MM.1S (cell line): ENCODE measurements around the gene SLC1A2.

ENCODE experiments used
- DNase-seq: peaks from one replicate; pipeline ENCODE4 v3.0.0-alpha.2; 2015
- H2AFZ ChIP-seq: fragments of 300-600 bp; sonication (generic); 2 replicates; pipeline ENCODE4 v1.6.0; 2016; ENCODE audit warnings: antibody characterized with exemption, low read length
- H3F3A ChIP-seq: fragments of 300-600 bp; sonication (generic); 2 replicates; pipeline ENCODE4 v1.6.1; 2016; ENCODE audit warnings: mild to moderate bottlenecking, antibody characterized with exemption, low read length, moderate library complexity, mixed read lengths; ENCODE audit not compliant: insufficient read depth
- H3K27ac ChIP-seq: fragments of 300-600 bp; sonication (generic); 2 replicates; pipeline ENCODE4 v1.5.1; 2016; ENCODE audit warnings: mild to moderate bottlenecking, low read length
- H3K27me3 ChIP-seq: fragments of 300-600 bp; sonication (generic); replicated peaks from 2 replicates; pipeline ENCODE4 v1.6.0; 2016; ENCODE audit warnings: low read length; ENCODE audit not compliant: insufficient read depth
- H3K36me3 ChIP-seq: fragments of 300-600 bp; sonication (generic); replicated peaks from 2 replicates; pipeline ENCODE4 v1.6.1; 2016; ENCODE audit warnings: mild to moderate bottlenecking, low read length, mixed read lengths; ENCODE audit not compliant: insufficient read depth
- H3K4me1 ChIP-seq: fragments of 300-600 bp; sonication (generic); 2 replicates; pipeline ENCODE4 v1.6.1; 2016; ENCODE audit warnings: low read length, mixed read lengths
- H3K4me2 ChIP-seq: fragments of 300-600 bp; sonication (generic); 2 replicates; pipeline ENCODE4 v1.6.0; 2016; ENCODE audit warnings: low read depth, low read length
- H3K4me3 ChIP-seq: fragments of 300-600 bp; sonication (generic); 2 replicates; pipeline ENCODE4 v1.5.1; 2016; ENCODE audit warnings: low read length, mixed read lengths
- H3K79me2 ChIP-seq: fragments of 300-600 bp; sonication (generic); 2 replicates; pipeline ENCODE4 v1.6.1; 2016; ENCODE audit warnings: mixed run types, low read length, mixed read lengths
- H3K9ac ChIP-seq: fragments of 300-600 bp; sonication (generic); 2 replicates; pipeline ENCODE4 v1.6.1; 2016; ENCODE audit warnings: low read length, mixed read lengths
- H3K9me2 ChIP-seq: fragments of 300-600 bp; sonication (generic); replicated peaks from 2 replicates; pipeline ENCODE4 v1.6.1; 2016; ENCODE audit warnings: mild to moderate bottlenecking, low read length, mixed read lengths; ENCODE audit not compliant: insufficient read depth
- H3K9me3 ChIP-seq: fragments of 300-600 bp; sonication (generic); replicated peaks from 2 replicates; pipeline ENCODE4 v1.6.1; 2016; ENCODE audit warnings: mild to moderate bottlenecking, low read length, mixed read lengths; ENCODE audit not compliant: insufficient read depth
- H4K20me1 ChIP-seq: fragments of 300-600 bp; sonication (generic); 2 replicates; pipeline ENCODE4 v1.6.1; 2016; ENCODE audit warnings: mild to moderate bottlenecking, low read length, moderate library complexity, mixed read lengths; ENCODE audit not compliant: insufficient read depth
- CTCF ChIP-seq: fragments of 300-600 bp; sonication (generic); IDR thresholded peaks from 2 replicates; pipeline ENCODE4 v1.5.1; 2016; ENCODE audit warnings: antibody characterized with exemption, low read length, mixed read lengths
- EZH2 ChIP-seq: fragments of 300-600 bp; sonication (generic); optimal IDR thresholded peaks from 2 replicates; pipeline ENCODE3; 2017; ENCODE audit warnings: low read depth, mild to moderate bottlenecking, antibody characterized with exemption, low read length, mixed read lengths
- EZH2phosphoT487 ChIP-seq: fragments of 300-600 bp; sonication (generic); IDR thresholded peaks from 2 replicates; pipeline ENCODE4 v1.6.1; 2018; ENCODE audit warnings: antibody characterized with exemption, low read length

Gene SLC1A2

GRCh38 chr11:35358391-35358790 lies 61.0 kb downstream of the SLC1A2 start:
- H3K4me3 ChIP-seq = no peak overlapping the region
- DNase-seq = no peak
- no peaks in the 10 kb centered on the region for H3K36me3 ChIP-seq
- no peak for TF ChIP-seq EZH2phosphoT487
- no peak for TF ChIP-seq CTCF
- TF ChIP-seq EZH2 = no peak
- no peaks in the 10 kb centered on the region for H3K4me1 ChIP-seq
- H4K20me1 ChIP-seq = no peaks in the 10 kb centered on the region
- no peaks in the 10 kb centered on the region for H3K9me3 ChIP-seq
- H3K27me3 ChIP-seq = no peaks in the 10 kb centered on the region
- no peaks in the 10 kb centered on the region for H3K9me2 ChIP-seq
- no peak overlapping the region for H3K9ac ChIP-seq
- H3K79me2 ChIP-seq = no peaks in the 10 kb centered on the region
- H3F3A ChIP-seq = no peaks in the 10 kb centered on the region
- H3K4me2 ChIP-seq = no peak overlapping the region
- H2AFZ ChIP-seq = no peak overlapping the region
- H3K27ac ChIP-seq = no peak overlapping the region

GRCh38 chr11:35357923-35358322 lies 61.4 kb downstream of the SLC1A2 start:
- Histone ChIP-seq H3F3A (no peaks in the 10 kb centered on the region), H3K4me1 (no peaks in the 10 kb centered on the region), H2AFZ (no peak overlapping the region), H4K20me1 (no peaks in the 10 kb centered on the region), H3K27ac (no peak overlapping the region), H3K9me3 (no peaks in the 10 kb centered on the region), H3K79me2 (no peaks in the 10 kb centered on the region), H3K4me2 (no peak overlapping the region), H3K9me2 (no peaks in the 10 kb centered on the region), H3K36me3 (no peaks in the 10 kb centered on the region), H3K4me3 (no peak overlapping the region), H3K9ac (no peak overlapping the region), H3K27me3 (no peaks in the 10 kb centered on the region)
- TF ChIP-seq EZH2phosphoT487 (no peak), CTCF (no peak), EZH2 (no peak)
- DNase-seq = no peak

GRCh38 chr11:35355102-35355749 lies 64.1 kb downstream of the SLC1A2 start:
- H3K79me2 ChIP-seq = no peaks in the 10 kb centered on the region
- no peak for TF ChIP-seq EZH2phosphoT487
- TF ChIP-seq EZH2 = no peak
- TF ChIP-seq CTCF = no peak
- no peak overlapping the region for H3K4me3 ChIP-seq
- H3K4me2 ChIP-seq = no peak overlapping the region
- H3K9me3 ChIP-seq = no peaks in the 10 kb centered on the region
- no peaks in the 10 kb centered on the region for H4K20me1 ChIP-seq
- H2AFZ ChIP-seq = no peak overlapping the region
- H3K36me3 ChIP-seq = no peaks in the 10 kb centered on the region
- no peak for DNase-seq
- H3K4me1 ChIP-seq = no peaks in the 10 kb centered on the region
- no peaks in the 10 kb centered on the region for H3F3A ChIP-seq
- H3K27me3 ChIP-seq = no peaks in the 10 kb centered on the region
- H3K9ac ChIP-seq = no peak overlapping the region
- no peaks in the 10 kb centered on the region for H3K9me2 ChIP-seq
- no peak overlapping the region for H3K27ac ChIP-seq
